Measurements from ENCODE around the gene ITGB1.

Gene ITGB1

GRCh38 chr10:32954545-32955298, 3.3 kb downstream of the ITGB1 start:
- no peak for DNase-seq

GRCh38 chr10:32954080-32954479, 4.0 kb downstream of the ITGB1 start:
- DNase-seq = no peak

GRCh38 chr10:32953277-32953927, 4.6 kb downstream of the ITGB1 start:
- no peak for DNase-seq

- no peak for DNase-seq
These were observed 5.3 kb downstream of the ITGB1 start for GRCh38 chr10:32952541-32953276.

GRCh38 chr10:32952094-32952493, 5.9 kb downstream of the ITGB1 start:
- DNase-seq = no peak

GRCh38 chr10:32951111-32951510, 6.9 kb downstream of the ITGB1 start:
- DNase-seq = no peak

GRCh38 chr10:32950591-32951108, 7.4 kb downstream of the ITGB1 start:
- no peak for DNase-seq

- no peak for DNase-seq
These were observed 8.8 kb downstream of the ITGB1 start for GRCh38 chr10:32949221-32949678.

- DNase-seq = no peak
These were observed 9.6 kb downstream of the ITGB1 start for GRCh38 chr10:32948451-32948850.

GRCh38 chr10:32947586-32947985, 10.4 kb downstream of the ITGB1 start:
- DNase-seq = no peak

GRCh38 chr10:32946108-32946507, 11.9 kb downstream of the ITGB1 start:
- no peak for DNase-seq

- DNase-seq = no peak
These were observed 14.0 kb downstream of the ITGB1 start for GRCh38 chr10:32943854-32944661.

- no peak for DNase-seq
These were observed 14.6 kb downstream of the ITGB1 start for GRCh38 chr10:32943395-32943794.

GRCh38 chr10:32942081-32942480, 15.9 kb downstream of the ITGB1 start:
- no peak for DNase-seq

- no peak for DNase-seq
These were observed 16.7 kb downstream of the ITGB1 start for GRCh38 chr10:32941357-32941756.

- DNase-seq = no peak
These were observed 17.4 kb downstream of the ITGB1 start for GRCh38 chr10:32940321-32941301.

GRCh38 chr10:32939296-32940111, 18.5 kb downstream of the ITGB1 start:
- no peak for DNase-seq

GRCh38 chr10:32938554-32939061, 19.4 kb downstream of the ITGB1 start:
- no peak for DNase-seq

GRCh38 chr10:32937911-32938424, 20.1 kb downstream of the ITGB1 start:
- DNase-seq = no peak

GRCh38 chr10:32932225-32932729, 25.8 kb downstream of the ITGB1 start:
- DNase-seq = no peak
